ENCODE measurements around the gene TUBA3E.
A peak's percentile ranks its signal among the peaks of the same experiment; 100 is the strongest.
"Not testable (repeated sequence)": the region's sequence is repeated elsewhere in the genome, so short reads cannot be mapped to it uniquely, and the experiment has no call there.

Gene TUBA3E

DNA sequence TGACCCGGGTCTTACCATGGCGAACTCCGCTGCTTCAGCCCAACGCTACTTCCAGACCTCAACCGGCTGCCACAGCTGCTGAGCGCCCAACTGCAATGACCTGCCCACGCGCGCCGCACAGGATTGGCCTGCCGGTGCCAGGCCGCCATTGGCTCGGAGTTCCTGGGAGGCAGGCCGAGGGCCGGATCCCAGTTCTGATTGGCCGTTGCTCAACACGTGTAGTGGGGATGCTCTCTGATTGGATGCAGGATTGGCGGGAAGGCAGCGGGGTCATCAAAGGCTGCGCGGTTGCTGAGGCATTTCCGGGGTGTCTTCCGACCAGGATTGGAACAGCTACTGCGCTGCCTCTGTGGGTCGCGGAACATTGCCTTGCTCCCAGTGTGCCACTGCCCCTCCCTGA, at the start of gene TUBA3E:
Gene TUBA3E, minus strand, starts transcription at position 97 of the 400 bp plus-strand sequence. Its CDS starts 79 bp downstream, at position 18.
- DNase-seq (ENCODE audit: low read depth in 2 of 2), result no peak

GRCh38 chr2:130246430-130246829, 48.2 kb upstream of the TUBA3E start:
- DNase-seq (ENCODE audit: low read depth in 2 of 2), result no peak

- DNase-seq (ENCODE audit: low read depth in 2 of 2), result no peak
Measured at GRCh38 chr2:130245976-130246375, 47.7 kb upstream of the TUBA3E start.

GRCh38 chr2:130243359-130243758, 45.1 kb upstream of the TUBA3E start:
- no peak for DNase-seq (ENCODE audit: low read depth in 2 of 2)

DNA sequence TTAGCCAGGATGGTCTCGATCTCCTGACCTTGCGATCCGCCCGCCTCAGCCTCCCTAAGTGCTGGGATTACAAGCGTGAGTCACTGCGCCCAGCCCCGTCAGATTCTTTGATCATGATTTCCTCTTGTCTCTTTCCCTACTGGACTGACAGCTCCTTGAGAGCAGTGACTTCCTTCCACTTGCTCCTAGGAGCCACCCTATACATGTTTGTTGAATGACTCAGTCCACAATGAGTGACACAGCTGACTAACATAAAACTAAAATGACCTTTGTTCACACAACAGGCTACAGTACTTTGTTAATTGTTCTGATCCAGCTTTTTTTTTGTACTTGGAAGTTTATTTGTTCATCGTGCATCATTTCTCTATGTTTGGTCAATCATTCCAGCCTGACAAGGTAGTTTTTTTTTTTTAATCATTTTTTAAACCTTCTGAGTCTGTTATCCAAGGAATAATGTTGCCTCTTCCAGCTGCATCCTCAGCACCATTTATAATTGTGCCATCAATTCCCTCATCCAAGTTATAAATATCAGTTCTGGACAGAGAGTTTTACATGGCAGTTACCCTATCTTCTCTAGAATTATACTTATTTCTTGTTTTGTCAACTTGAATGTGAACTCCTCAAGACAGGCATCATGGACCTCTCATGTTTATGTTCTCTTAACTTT, 42.9 kb upstream of the TUBA3E start:
- DNase-seq (ENCODE audit: low read depth in 2 of 2), result no peak

- DNase-seq (ENCODE audit: low read depth in 2 of 2), result not testable (repeated sequence)
Measured at GRCh38 chr2:130239581-130239980, 41.3 kb upstream of the TUBA3E start.

DNA sequence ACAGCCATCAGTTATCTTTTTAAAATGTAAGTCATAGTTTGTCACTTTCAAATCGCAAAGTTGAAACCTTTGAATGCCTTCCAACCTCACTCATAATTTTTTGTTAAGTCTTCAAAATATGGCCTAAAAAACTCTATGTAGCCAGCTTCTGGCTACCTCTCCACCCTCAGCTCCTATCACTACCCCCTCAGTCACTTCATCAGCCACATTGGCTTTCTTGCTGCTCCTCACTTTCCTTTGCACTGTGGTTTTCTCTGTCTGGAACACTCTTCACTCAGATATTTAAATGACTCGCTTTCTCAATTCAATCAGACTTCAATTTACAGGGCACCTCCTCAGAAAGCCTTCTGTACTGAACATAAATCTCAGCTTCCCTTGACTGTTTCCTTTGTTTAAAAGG, 34.8 kb upstream of the TUBA3E start:
- DNase-seq (ENCODE audit: low read depth in 2 of 2), result not testable (repeated sequence)

GRCh38 chr2:130231656-130232055, 33.4 kb upstream of the TUBA3E start:
- no peak for DNase-seq (ENCODE audit: low read depth in 2 of 2)

DNA sequence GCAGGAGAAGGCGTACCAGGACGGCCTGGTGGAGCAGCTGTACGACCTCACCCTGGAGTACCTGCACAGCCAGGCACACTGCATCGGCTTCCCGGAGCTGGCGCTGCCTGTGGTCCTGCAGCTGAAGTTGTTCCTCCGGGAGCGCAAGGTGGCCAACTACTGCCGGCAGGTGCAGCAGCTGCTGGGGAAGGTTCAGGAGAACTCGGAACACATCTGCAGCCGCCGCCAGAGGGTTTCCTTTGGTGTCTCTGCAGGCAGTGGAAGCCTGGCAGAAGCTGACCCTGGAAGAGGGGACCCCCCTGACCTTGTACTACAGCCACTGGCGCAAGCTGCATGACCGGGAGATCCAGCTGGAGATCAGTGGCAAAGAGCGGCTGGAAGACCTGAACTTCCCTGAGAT, 32.7 kb upstream of the TUBA3E start:
- DNase-seq (ENCODE audit: low read depth in 2 of 2), result not testable (repeated sequence)

DNA sequence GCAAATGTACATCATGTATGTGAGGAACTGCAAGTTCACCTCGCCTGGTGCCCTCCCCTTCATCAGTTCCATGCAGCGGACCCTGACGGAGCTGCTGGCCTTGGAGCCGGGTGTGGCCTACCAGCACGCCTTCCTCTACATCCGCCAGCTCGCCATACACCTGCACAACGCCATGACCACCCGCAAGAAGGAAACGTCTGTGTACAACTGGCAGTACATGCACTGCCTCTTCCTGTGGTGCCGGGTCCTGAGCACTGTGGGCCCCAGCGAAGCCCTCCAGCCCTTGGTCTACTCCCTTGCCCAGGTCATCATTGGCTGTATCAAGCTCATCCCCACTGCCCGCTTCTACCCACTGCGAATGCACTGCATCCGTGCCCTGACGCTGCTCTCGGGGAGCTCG, 32.1 kb upstream of the TUBA3E start:
- DNase-seq (ENCODE audit: low read depth in 2 of 2), result not testable (repeated sequence)

DNA sequence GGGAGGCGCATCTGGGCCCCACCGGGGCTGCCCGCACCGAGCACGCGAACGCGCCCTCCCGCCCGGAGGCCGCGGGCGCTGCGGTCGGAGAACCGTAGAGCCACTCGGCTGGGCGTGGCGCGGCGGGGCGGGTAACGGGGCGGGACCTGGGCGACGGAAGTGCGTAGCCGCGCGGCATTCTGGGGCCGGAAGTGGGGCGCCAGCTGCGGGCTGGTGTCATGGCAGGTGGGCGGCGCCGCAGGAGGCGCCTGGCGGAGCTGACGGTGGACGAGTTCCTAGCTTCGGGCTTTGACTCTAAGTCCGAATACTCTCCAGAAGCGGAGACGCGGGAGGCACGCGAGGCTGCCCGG, 30.9 kb upstream of the TUBA3E start:
- DNase-seq (ENCODE audit: low read depth in 2 of 2), result peak in 1 of 2 donors; percentile 9

DNA sequence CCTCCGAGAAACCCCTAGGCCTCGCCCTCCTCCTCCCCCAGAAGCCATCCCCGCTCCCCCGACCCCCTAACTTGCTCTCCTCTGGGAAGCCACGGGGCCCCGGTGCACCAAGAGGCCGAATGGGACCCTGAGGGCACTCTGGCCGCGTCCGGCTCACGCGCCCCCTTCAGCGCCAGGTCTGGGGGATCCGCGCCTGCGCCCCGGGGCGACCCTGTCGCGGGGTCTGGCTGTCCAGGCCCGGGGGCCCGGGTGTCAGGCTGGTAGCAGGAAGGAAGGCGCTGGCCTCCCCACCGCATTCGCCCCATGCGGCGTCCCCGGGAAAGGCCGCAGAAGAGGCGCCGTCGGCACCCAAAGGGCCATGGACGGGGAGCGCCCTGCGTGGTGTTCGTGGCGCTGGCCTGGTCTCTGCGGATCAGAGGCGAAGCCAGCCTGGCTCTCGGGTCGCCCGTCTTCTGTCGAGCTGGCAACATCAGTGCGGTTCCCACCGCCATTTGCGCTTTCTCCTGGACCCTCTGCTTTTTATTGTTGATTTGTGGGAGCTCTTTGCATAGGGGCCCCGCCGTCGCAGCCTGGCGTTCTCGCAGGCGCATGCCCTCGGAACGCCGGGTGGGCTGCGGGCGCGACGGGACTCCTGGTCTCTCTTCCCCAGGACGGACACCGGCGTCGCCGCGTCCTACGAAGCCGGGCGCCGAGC, 30.4 kb upstream of the TUBA3E start:
- not testable (repeated sequence) for DNase-seq (ENCODE audit: low read depth in 2 of 2)

DNA sequence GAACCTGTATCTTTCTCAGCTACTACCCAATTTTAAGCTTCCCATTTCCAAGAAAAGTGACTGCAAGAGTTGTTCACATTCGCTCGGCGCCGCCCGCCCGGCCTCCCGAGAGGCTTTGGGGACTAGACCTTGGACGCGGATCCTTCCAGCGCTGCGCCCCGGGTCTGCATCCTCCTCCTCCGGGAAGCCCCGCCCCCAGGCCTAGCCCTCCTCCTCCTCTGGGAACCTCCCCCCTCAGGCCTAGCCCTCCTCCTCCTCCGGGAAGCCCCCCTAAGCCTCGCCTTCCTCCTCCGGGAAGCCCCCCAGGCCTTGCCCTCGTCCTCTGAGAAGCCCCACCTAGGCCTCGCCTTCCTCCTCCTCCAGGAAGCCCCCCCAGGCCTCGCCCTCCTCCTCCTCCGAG, 29.8 kb upstream of the TUBA3E start:
- DNase-seq (ENCODE audit: low read depth in 2 of 2), result not testable (repeated sequence)

DNA sequence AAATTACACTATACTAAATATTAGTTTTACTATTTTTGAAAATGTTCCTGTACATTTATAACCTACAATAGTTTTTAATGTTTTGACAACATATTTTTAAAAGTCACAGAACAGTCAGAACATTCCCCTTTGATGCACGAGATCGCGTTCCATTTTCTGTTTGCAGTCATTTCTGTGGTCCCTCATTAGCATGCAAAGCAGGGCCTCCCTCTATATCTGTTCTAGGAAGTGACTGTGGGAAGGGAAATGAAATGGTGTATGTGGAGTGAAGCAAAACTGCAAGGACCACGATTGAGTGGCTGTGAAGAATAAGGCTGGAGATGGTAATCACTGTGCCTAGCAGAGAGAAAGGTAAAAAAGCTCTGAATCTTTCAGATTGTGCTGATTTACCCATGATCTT, 24.3 kb upstream of the TUBA3E start:
- not testable (repeated sequence) for DNase-seq (ENCODE audit: low read depth in 2 of 2)

DNA sequence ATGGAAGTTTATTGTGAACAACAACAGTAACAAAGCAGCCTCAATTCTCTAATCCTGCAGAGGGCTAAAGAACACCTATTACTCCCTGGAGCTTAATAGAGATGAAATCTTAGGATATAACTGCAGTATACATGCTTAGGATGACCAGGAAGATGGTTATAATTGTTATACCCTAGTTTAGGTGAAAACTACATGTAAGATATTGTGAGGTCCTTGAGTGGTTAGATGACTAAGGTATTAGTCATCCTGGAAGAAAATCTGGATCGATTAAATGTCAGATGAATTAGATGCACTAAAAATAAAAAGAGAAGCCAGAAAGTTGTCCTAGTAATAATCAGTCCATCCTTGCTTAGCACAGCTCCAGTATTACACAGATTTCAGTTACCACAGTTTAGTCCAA, 22.3 kb upstream of the TUBA3E start:
- not testable (repeated sequence) for DNase-seq (ENCODE audit: low read depth in 2 of 2)

GRCh38 chr2:130219147-130219546, 20.9 kb upstream of the TUBA3E start:
- not testable (repeated sequence) for DNase-seq (ENCODE audit: low read depth in 2 of 2)

DNA sequence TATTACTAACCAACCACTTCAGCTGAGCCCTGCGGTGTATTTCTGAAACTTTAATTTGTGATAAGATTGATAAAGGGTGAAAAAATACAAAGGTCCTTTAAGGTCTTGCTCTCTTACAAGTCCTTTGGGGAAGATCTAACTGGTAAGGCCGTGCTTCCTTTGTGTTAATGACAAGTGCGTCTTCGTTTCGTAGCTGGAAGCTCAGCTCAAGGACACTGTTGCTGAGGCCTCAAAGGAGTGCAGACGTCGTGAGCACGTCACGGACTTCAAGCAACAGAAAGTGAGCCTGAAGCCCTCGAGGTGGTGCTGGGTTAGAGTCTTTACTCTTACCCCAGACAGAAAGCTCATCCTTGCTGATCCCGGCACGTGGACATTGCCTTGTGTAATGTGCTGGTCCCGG, 8.8 kb upstream of the TUBA3E start:
- not testable (repeated sequence) for DNase-seq (ENCODE audit: low read depth in 2 of 2)

DNA sequence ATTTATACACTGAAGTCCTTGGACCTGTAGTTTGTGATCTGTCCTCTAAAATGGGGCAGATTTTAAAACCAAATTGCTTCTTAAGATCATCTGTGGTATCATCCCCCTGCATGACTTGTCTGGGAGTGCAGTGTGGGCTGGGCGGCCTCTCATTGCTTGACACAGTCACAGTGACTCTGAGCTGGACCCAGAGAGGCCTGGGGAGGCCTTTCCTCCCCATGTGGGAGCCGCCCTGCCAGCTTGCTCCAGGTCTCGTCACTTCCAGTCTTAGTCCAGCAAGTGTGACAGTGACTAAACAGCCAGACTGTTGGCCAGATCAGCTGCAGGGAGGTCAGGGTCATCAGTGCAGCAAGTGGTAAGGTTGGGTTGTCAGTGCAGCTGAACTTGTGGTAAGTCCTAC, 4.9 kb upstream of the TUBA3E start:
- DNase-seq (ENCODE audit: low read depth in 2 of 2), result not testable (repeated sequence)

DNA sequence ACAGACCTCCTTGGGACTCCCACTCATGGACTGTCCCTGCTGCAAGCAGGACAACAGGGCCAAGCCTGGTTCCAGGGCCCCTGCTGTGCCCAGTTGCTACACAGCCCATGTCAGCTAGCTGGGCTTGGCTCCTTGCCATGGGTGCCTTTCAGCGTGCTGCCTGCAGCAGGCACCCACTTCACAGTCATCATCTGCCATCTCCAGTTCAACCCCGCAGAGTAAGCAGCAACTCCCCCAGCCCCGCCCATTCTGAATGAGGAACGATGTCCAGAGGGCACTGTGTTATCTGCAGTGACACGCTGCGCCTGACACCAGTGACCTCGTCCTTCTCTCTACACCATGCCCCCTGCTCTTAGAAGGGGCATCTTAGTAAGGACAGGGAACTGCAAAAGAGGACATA, 4.3 kb upstream of the TUBA3E start:
- DNase-seq (ENCODE audit: low read depth in 2 of 2), result not testable (repeated sequence)

DNA sequence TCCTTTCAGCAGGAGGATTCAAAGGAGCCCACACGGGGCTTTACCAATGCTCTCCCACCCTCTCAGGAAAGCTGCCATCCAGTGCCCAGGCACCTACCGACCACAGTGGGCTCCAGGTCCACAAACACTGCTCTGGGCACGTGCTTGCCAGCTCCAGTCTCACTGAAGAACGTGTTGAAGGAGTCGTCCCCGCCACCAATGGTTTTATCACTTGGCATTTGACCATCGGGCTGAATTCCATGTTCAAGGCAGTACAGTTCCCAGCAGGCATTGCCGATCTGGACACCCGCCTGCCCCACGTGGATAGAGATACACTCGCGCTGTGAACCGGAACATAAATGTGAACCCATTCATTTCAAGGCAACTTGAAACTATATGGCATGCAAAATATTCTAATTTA, 2.2 kb downstream of the TUBA3E start:
- DNase-seq (ENCODE audit: low read depth in 2 of 2), result not testable (repeated sequence)

GRCh38 chr2:130195089-130195635, 3.1 kb downstream of the TUBA3E start:
- DNase-seq (ENCODE audit: low read depth in 2 of 2), result not testable (repeated sequence)

DNA sequence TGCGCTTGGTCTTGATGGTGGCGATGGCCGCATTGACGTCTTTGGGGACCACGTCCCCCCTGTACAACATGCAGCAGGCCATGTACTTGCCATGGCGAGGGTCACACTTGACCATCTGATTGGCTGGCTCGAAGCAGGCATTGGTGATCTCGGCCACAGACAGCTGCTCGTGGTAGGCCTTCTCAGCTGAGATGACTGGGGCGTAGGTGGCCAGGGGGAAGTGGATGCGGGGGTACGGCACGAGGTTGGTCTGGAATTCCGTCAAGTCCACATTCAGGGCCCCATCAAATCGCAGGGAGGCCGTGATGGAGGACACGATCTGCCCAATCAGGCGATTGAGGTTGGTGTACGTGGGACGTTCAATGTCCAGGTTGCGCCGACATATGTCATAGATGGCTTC, 4.4 kb downstream of the TUBA3E start:
- DNase-seq (ENCODE audit: low read depth in 2 of 2), result not testable (repeated sequence)

- DNase-seq (ENCODE audit: low read depth in 2 of 2), result not testable (repeated sequence)
Measured at GRCh38 chr2:130192451-130192850, 5.8 kb downstream of the TUBA3E start.

Measured in stimulated activated CD8-positive, alpha-beta memory T cell treated with anti-CD3 and anti-CD28 coated beads, Interleukin-2, amount 100 ng/mL, for 48 hours (primary cell).